GM12874 (cell line): ENCODE results near the gene IL1B.

Experiments
- CTCF ChIP-seq: IDR thresholded peaks from 2 replicates; pipeline ENCODE4 v1.5.1; 2011; ENCODE audit warnings: low read depth, mild to moderate bottlenecking, control low read depth, low read length, moderate library complexity; ENCODE audit not compliant: insufficient read depth

IL1B gene

GRCh38 chr2:112807233-112807807, 29.3 kb downstream of the IL1B start:
- TF ChIP-seq CTCF, result no peak

GRCh38 chr2:112805542-112805941, 31.0 kb downstream of the IL1B start:
- TF ChIP-seq CTCF, result no peak

- TF ChIP-seq CTCF, result no peak
Observed at GRCh38 chr2:112803691-112804521, 32.7 kb downstream of the IL1B start.

GRCh38 chr2:112800881-112801583, 35.5 kb downstream of the IL1B start:
- TF ChIP-seq CTCF, result no peak

GRCh38 chr2:112798979-112799975, 37.3 kb downstream of the IL1B start:
- TF ChIP-seq CTCF, result no peak

- TF ChIP-seq CTCF, result no peak
Observed at GRCh38 chr2:112796486-112796885, 40.1 kb downstream of the IL1B start.

- TF ChIP-seq CTCF, result no peak
Observed at GRCh38 chr2:112795774-112796173, 40.8 kb downstream of the IL1B start.
